ENCODE data around the gene TMPRSS11D. TPM values are rescaled to one million over a fixed set of nuclear protein-coding genes. Genes with fewer than 3 reads are reported as not detected.

Gene TMPRSS11D
- total RNA-seq, 1 experiment from 2014 or later = not detected

DNA sequence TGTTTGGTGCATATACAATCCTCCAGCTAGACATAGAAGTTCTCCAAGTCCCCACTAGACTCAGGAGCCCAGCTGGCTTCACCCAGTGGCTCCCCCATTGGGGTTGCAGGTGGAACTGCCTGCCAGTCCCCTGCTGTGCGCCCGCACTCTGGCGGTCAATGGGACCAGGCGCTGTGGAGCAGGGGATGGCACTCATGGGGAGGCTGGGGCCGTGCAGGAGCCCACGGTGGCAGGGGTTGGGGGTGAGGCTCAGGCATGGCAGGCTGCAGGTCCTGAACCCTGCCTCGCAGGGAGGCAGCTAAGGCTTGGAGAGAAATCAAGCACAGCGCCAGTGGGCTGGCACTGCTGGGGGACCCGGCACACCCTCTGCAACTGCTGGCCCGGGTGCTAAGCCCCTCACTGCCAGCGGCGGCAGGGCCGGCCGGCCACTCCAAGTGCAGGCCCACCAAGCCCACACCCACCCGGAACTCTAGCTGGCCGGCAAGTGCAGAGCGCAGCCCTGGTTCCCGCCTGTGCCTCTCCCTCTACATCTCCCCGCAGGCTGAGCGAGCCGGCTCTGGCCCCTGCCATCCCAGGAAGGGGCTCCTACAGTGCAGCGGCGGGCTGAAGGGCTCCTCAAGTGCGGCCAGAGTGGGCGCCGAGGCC lies 12.7 kb upstream of the TMPRSS11D start:
- intact Hi-C loops (cut with micrococcal nuclease) = no loop called here
- TF ChIP-seq, protein P1, sequence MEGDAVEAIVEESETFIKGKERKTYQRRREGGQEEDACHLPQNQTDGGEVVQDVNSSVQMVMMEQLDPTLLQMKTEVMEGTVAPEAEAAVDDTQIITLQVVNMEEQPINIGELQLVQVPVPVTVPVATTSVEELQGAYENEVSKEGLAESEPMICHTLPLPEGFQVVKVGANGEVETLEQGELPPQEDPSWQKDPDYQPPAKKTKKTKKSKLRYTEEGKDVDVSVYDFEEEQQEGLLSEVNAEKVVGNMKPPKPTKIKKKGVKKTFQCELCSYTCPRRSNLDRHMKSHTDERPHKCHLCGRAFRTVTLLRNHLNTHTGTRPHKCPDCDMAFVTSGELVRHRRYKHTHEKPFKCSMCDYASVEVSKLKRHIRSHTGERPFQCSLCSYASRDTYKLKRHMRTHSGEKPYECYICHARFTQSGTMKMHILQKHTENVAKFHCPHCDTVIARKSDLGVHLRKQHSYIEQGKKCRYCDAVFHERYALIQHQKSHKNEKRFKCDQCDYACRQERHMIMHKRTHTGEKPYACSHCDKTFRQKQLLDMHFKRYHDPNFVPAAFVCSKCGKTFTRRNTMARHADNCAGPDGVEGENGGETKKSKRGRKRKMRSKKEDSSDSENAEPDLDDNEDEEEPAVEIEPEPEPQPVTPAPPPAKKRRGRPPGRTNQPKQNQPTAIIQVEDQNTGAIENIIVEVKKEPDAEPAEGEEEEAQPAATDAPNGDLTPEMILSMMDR (conservative IDR thresholded peaks at IDR 0.05; ENCODE audit: low read depth, low read length) = no peak
- TF ChIP-seq EZH2phosphoT487 (IDR thresholded peaks at IDR 0.05; ENCODE audit: borderline replicate concordance, low read length) = no peak
- TF ChIP-seq EZH2 (IDR thresholded peaks at IDR 0.05; ENCODE audit: low read length, unreplicated experiment) = no peak
- no peaks in the 10 kb centered on the region for H3K4me1 ChIP-seq (ENCODE audit: insufficient read depth, low read length)
- no peak for DNase-seq
- POLR2A ChIA-PET (ENCODE audit: unreplicated experiment) = no interaction called here
- ATAC-seq = no peak
- no peaks in the 10 kb centered on the region for H3K36me3 ChIP-seq (ENCODE audit: low read depth, low read length)
- no TSS peak for BruUV-seq (replicated peaks)
- H3K9me3 ChIP-seq (ENCODE audit: low read length) = no peaks in the 10 kb centered on the region
- H4K20me1 ChIP-seq (ENCODE audit: low read length) = no peaks in the 10 kb centered on the region
- no peaks in the 10 kb centered on the region for H3F3A ChIP-seq (ENCODE audit: low read length, unreplicated experiment)
- no peak overlapping the region for H3K4me2 ChIP-seq (ENCODE audit: low read length)
- no peak overlapping the region for H3K9ac ChIP-seq (ENCODE audit: low read length)
- no peak overlapping the region for H3K4me3 ChIP-seq (ENCODE audit: low read length)
- H3K27me3 ChIP-seq (ENCODE audit: low read length) = no peaks in the 10 kb centered on the region
- no peaks in the 10 kb centered on the region for H3K79me2 ChIP-seq (ENCODE audit: low read length)
- no peak overlapping the region for H3K27ac ChIP-seq (ENCODE audit: low read length)
- no peak overlapping the region for H2AFZ ChIP-seq (ENCODE audit: low read length)
- H3K9me2 ChIP-seq (replicated peaks; ENCODE audit: low read length) = no peaks in the 10 kb centered on the region
- CTCF ChIA-PET = no interaction called here

DNA sequence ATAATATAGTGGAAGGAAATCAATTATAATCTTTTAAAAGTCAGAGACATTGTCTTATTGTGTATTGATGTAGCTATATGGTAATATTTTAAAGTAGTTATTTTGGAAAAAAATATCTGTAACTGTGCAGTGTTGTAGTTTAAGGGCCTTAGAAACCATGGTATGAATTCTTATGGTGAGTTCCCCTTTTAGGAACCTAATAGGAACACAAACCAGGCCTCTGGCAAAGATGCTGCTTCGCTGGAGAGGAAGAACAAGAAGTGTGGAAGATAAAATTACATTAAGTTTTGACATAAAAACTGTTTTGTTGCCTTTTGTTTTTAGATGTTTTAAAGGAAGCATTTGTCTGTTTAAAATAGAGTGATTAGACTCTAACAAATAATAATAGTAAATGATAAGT lies 10.9 kb upstream of the TMPRSS11D start:
- intact Hi-C loops (cut with micrococcal nuclease) = no loop called here
- Histone ChIP-seq H3F3A (ENCODE audit: low read length, unreplicated experiment) (no peaks in the 10 kb centered on the region), H3K4me3 (ENCODE audit: low read length) (no peak overlapping the region), H3K9me2 (replicated peaks; ENCODE audit: low read length) (no peaks in the 10 kb centered on the region), H3K36me3 (ENCODE audit: low read depth, low read length) (no peaks in the 10 kb centered on the region), H3K4me2 (ENCODE audit: low read length) (no peak overlapping the region), H3K9me3 (ENCODE audit: low read length) (no peaks in the 10 kb centered on the region), H3K9ac (ENCODE audit: low read length) (no peak overlapping the region), H4K20me1 (ENCODE audit: low read length) (no peaks in the 10 kb centered on the region), H3K79me2 (ENCODE audit: low read length) (no peaks in the 10 kb centered on the region), H3K27me3 (ENCODE audit: low read length) (no peaks in the 10 kb centered on the region), H3K27ac (ENCODE audit: low read length) (no peak overlapping the region), H2AFZ (ENCODE audit: low read length) (no peak overlapping the region), H3K4me1 (ENCODE audit: insufficient read depth, low read length) (no peaks in the 10 kb centered on the region)
- ChIA-PET CTCF (no interaction called here), POLR2A (ENCODE audit: unreplicated experiment) (no interaction called here)
- DNase-seq (no peak), ATAC-seq (no peak)
- no peak for TF ChIP-seq EZH2 (IDR thresholded peaks at IDR 0.05; ENCODE audit: low read length, unreplicated experiment)
- TF ChIP-seq, protein P1 (conservative IDR thresholded peaks at IDR 0.05; ENCODE audit: low read depth, low read length) = no peak
- TF ChIP-seq EZH2phosphoT487 (IDR thresholded peaks at IDR 0.05; ENCODE audit: borderline replicate concordance, low read length) = no peak
- BruUV-seq (replicated peaks) = no TSS peak

DNA sequence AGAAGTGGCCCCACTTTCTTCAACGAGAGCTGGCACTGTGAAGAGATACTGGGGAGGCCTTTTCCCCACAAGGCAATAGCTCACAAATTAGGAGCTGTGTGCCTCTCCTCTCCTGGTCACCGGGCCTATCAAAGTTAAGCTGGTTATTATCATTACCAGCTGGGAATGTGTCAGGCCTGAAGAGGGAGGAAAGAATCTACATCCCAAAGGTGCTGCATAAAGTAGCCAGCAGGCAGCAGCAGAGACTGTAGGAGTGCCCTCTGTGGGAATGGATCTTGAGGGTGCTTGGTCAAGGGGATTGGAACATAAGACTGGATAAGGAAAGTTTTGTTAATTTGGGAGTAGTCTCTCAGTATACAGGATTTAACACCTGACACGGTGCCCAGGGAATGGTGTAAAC lies 9.1 kb upstream of the TMPRSS11D start:
- Histone ChIP-seq H3K9ac (ENCODE audit: low read length) (no peak overlapping the region), H3K27ac (ENCODE audit: low read length) (no peak overlapping the region), H3K27me3 (ENCODE audit: low read length) (no peaks in the 10 kb centered on the region), H3K4me3 (ENCODE audit: low read length) (no peak overlapping the region), H3F3A (ENCODE audit: low read length, unreplicated experiment) (no peaks in the 10 kb centered on the region), H3K79me2 (ENCODE audit: low read length) (no peaks in the 10 kb centered on the region), H2AFZ (ENCODE audit: low read length) (no peak overlapping the region), H3K9me2 (replicated peaks; ENCODE audit: low read length) (no peaks in the 10 kb centered on the region), H3K36me3 (ENCODE audit: low read depth, low read length) (no peaks in the 10 kb centered on the region), H3K9me3 (ENCODE audit: low read length) (no peaks in the 10 kb centered on the region), H4K20me1 (ENCODE audit: low read length) (no peaks in the 10 kb centered on the region), H3K4me1 (ENCODE audit: insufficient read depth, low read length) (no peaks in the 10 kb centered on the region), H3K4me2 (ENCODE audit: low read length) (no peak overlapping the region)
- ChIA-PET POLR2A (ENCODE audit: unreplicated experiment) (no interaction called here), CTCF (no interaction called here)
- ATAC-seq (peak; percentile 65), DNase-seq (no peak)
- TF ChIP-seq, protein P1 (conservative IDR thresholded peaks at IDR 0.05; ENCODE audit: low read depth, low read length) = peak; percentile 43
- TF ChIP-seq EZH2 (IDR thresholded peaks at IDR 0.05; ENCODE audit: low read length, unreplicated experiment) (no peak), EZH2phosphoT487 (IDR thresholded peaks at IDR 0.05; ENCODE audit: borderline replicate concordance, low read length) (no peak)
- BruUV-seq (replicated peaks) = no TSS peak
- intact Hi-C loops (cut with micrococcal nuclease) = loop anchor here (1.0 kb wide), 1 partner anchor 17 kb away; no protein-coding TSS in a partner anchor
